ENCODE data around the gene F2. TPM values are rescaled to one million over a fixed set of nuclear protein-coding genes. Genes with fewer than 3 reads are reported as not detected.

The F2 gene
- total RNA-seq, 1 donor = not detected

GRCh38 chr11:46760429-46761128 is 41.6 kb downstream of the F2 start:
- DNase-seq (ENCODE audit: low read depth) = peak; percentile 4
- no peak for TF ChIP-seq CTCF (IDR thresholded peaks at IDR 0.05; ENCODE audit: insufficient read depth, low read depth, low read length)

GRCh38 chr11:46761807-46762206 is 42.8 kb downstream of the F2 start:
- no peak for TF ChIP-seq CTCF (IDR thresholded peaks at IDR 0.05; ENCODE audit: insufficient read depth, low read depth, low read length)
- no peak for DNase-seq (ENCODE audit: low read depth)
- no peak overlapping the region for H3K4me3 ChIP-seq (ENCODE audit: low read depth, low read length)

More at GRCh38 chr11:46760429-46761128, 41.6 kb downstream of the F2 start:
- H3K4me3 ChIP-seq (ENCODE audit: low read depth, low read length) = no peak overlapping the region

- no peak for DNase-seq (ENCODE audit: low read depth)
- TF ChIP-seq CTCF (IDR thresholded peaks at IDR 0.05; ENCODE audit: insufficient read depth, low read depth, low read length) = no peak
- H3K4me3 ChIP-seq (ENCODE audit: low read depth, low read length) = no peak overlapping the region
Observed at GRCh38 chr11:46762248-46762647, 43.2 kb downstream of the F2 start.

- no peak overlapping the region for H3K4me3 ChIP-seq (ENCODE audit: low read depth, low read length)
- DNase-seq (ENCODE audit: low read depth) = no peak
- no peak for TF ChIP-seq CTCF (IDR thresholded peaks at IDR 0.05; ENCODE audit: insufficient read depth, low read depth, low read length)
Observed at GRCh38 chr11:46766656-46767055, 47.6 kb downstream of the F2 start.

- no peak for DNase-seq (ENCODE audit: low read depth)
- no peak for TF ChIP-seq CTCF (IDR thresholded peaks at IDR 0.05; ENCODE audit: insufficient read depth, low read depth, low read length)
- no peak overlapping the region for H3K4me3 ChIP-seq (ENCODE audit: low read depth, low read length)
Observed at GRCh38 chr11:46769636-46770221, 50.7 kb downstream of the F2 start.

- TF ChIP-seq CTCF (IDR thresholded peaks at IDR 0.05; ENCODE audit: insufficient read depth, low read depth, low read length) = no peak
- no peak overlapping the region for H3K4me3 ChIP-seq (ENCODE audit: low read depth, low read length)
- DNase-seq (ENCODE audit: low read depth) = no peak
Observed at GRCh38 chr11:46776878-46777277, 57.9 kb downstream of the F2 start.
